Loucy (cell line): Measurements from ENCODE around the gene PHYHD1.
"Not testable (repeated sequence)": the region's sequence is repeated elsewhere in the genome, so short reads cannot be mapped to it uniquely, and the experiment has no call there.

Source experiments
- H2AFZ ChIP-seq: fragments of 200-600 bp; sonication (generic); 2 replicates; pipeline ENCODE4 v1.6.0; 2016; ENCODE audit warnings: antibody characterized with exemption, mild to moderate bottlenecking, low read length, moderate library complexity
- H3F3A ChIP-seq: fragments of 200-600 bp; 2 replicates; pipeline ENCODE4 v1.6.0; 2016; ENCODE audit warnings: antibody characterized with exemption, low read depth, mild to moderate bottlenecking
- H3K27me3 ChIP-seq: fragments of 200-600 bp; sonication (generic); 2 replicates; pipeline ENCODE4 v1.6.1; 2014; ENCODE audit warnings: low read length, mild to moderate bottlenecking; ENCODE audit not compliant: insufficient read depth, poor library complexity, severe bottlenecking
- H3K36me3 ChIP-seq: fragments of 200-600 bp; sonication (generic); 2 replicates; pipeline ENCODE4 v1.6.1; 2016; ENCODE audit warnings: low read length; ENCODE audit not compliant: insufficient read depth
- H3K4me1 ChIP-seq: fragments of 200-600 bp; sonication (generic); 2 replicates; pipeline ENCODE4 v1.5.1; 2014; ENCODE audit warnings: low read length, mild to moderate bottlenecking; ENCODE audit not compliant: insufficient read depth, poor library complexity, severe bottlenecking
- H3K4me2 ChIP-seq: fragments of 200-600 bp; sonication (generic); 2 replicates; pipeline ENCODE4 v1.6.0; 2014; ENCODE audit warnings: antibody characterized with exemption, low read length, low read depth, mild to moderate bottlenecking; ENCODE audit not compliant: poor library complexity, severe bottlenecking
- H3K4me3 ChIP-seq: fragments of 200-600 bp; sonication (generic); 2 replicates; pipeline ENCODE4 v1.5.1; 2014; ENCODE audit warnings: low read length, mild to moderate bottlenecking, mixed read lengths; ENCODE audit not compliant: poor library complexity, severe bottlenecking
- H3K79me2 ChIP-seq: fragments of 200-600 bp; sonication (generic); 2 replicates; pipeline ENCODE4 v1.6.1; 2014; ENCODE audit warnings: low read length; ENCODE audit not compliant: insufficient read depth
- H3K9ac ChIP-seq: fragments of 200-600 bp; sonication (generic); 2 replicates; pipeline ENCODE4 v1.6.0; 2014; ENCODE audit warnings: mild to moderate bottlenecking, low read depth, low read length, moderate library complexity; ENCODE audit not compliant: poor library complexity, severe bottlenecking
- H3K9me2 ChIP-seq: fragments of 200-600 bp; sonication (generic); replicated peaks from 2 replicates; pipeline ENCODE4 v1.6.1; 2016; ENCODE audit warnings: low read depth, low read length, mixed read lengths
- H3K9me3 ChIP-seq: fragments of 200-600 bp; sonication (generic); 2 replicates; pipeline ENCODE4 v1.6.1; 2014; ENCODE audit warnings: mild to moderate bottlenecking, antibody characterized with exemption, low read length, low read depth; ENCODE audit not compliant: insufficient read depth
- H4K20me1 ChIP-seq: fragments of 200-600 bp; sonication (generic); 2 replicates; pipeline ENCODE4 v1.6.0; 2014; ENCODE audit warnings: antibody characterized with exemption, low read length, mild to moderate bottlenecking; ENCODE audit not compliant: insufficient read depth, poor library complexity, severe bottlenecking
- EZH2phosphoT487 ChIP-seq: fragments of 200-600 bp; IDR thresholded peaks from 2 replicates; pipeline ENCODE4 v1.6.1; 2018; ENCODE audit warnings: antibody characterized with exemption, mild to moderate bottlenecking, moderate library complexity, borderline replicate concordance
- TF ChIP-seq, protein P1 (sequence below): fragments of 200-600 bp; sonication (generic); conservative IDR thresholded peaks from 2 replicates; pipeline ENCODE4 v1.5.1; 2014; ENCODE audit warnings: mild to moderate bottlenecking, antibody characterized with exemption, low read length

PHYHD1 gene

DNA sequence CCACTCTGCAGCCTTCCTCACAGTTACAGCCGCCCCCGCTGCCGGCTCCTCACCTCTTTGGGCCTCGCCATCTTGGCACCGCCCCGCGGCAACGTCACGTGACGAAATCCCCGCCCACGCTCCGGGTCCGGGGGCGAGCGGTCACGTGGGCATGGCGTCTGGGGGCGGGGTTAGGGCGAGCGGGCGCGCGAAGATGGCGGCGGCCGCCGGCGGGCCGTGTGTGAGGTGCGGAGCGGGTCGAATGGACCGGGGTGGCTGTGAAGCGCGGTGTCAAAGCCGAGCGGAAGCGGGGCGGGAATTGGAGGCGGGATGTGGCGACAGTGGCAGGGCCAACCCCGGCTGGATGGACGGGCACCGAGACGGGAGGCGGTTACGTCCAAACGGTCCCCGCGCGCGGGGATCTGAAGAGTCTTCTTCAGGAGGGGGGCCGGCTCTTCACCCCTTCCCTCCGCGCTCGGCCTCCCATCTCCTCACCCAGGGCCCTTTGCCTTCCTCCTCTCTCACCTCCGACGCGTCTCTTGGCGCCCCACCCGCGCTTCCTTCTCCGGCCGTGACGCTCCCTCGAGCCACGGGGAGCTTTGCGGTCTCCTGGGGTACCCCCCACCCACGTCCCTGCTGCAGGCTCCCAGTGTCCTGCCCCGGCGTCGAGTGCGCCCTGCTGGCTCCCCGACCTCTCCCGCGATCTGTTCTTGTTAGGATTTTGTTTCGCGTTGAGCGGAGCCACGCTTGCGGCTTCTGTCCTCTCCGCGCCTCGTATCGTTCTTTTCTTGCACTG is 26.9 kb downstream of the PHYHD1 start, which contains the start of the genes DOLK and NUP188:
DOLK (minus strand) TSS at position 77 of the 775 bp plus-strand sequence. CDS start 300 bp downstream, outside the sequence.
NUP188 (plus strand) TSS at position 173 of the 775 bp plus-strand sequence; CDS start at position 194, 21 bp downstream.
- Histone ChIP-seq H3K4me2 (peak within 1 kb of the TSS; percentile 73), H3K36me3 (no peaks in the 10 kb centered on the region), H3K27me3 (no peaks in the 10 kb centered on the region), H2AFZ (peak within 1 kb of the TSS; percentile 86), H3K4me1 (no peaks in the 10 kb centered on the region), H3K4me3 (peak within 1 kb of the TSS; percentile 93), H3K9ac (peak within 1 kb of the TSS; percentile 91), H4K20me1 (no peaks in the 10 kb centered on the region), H3K79me2 (peaks cover 24% of the 10 kb centered on the region), H3K9me3 (no peaks in the 10 kb centered on the region), H3K9me2 (no peaks in the 10 kb centered on the region), H3F3A (no peaks in the 10 kb centered on the region)
- TF ChIP-seq, protein P1, sequence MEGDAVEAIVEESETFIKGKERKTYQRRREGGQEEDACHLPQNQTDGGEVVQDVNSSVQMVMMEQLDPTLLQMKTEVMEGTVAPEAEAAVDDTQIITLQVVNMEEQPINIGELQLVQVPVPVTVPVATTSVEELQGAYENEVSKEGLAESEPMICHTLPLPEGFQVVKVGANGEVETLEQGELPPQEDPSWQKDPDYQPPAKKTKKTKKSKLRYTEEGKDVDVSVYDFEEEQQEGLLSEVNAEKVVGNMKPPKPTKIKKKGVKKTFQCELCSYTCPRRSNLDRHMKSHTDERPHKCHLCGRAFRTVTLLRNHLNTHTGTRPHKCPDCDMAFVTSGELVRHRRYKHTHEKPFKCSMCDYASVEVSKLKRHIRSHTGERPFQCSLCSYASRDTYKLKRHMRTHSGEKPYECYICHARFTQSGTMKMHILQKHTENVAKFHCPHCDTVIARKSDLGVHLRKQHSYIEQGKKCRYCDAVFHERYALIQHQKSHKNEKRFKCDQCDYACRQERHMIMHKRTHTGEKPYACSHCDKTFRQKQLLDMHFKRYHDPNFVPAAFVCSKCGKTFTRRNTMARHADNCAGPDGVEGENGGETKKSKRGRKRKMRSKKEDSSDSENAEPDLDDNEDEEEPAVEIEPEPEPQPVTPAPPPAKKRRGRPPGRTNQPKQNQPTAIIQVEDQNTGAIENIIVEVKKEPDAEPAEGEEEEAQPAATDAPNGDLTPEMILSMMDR: no peak
- TF ChIP-seq EZH2phosphoT487: no peak

DNA sequence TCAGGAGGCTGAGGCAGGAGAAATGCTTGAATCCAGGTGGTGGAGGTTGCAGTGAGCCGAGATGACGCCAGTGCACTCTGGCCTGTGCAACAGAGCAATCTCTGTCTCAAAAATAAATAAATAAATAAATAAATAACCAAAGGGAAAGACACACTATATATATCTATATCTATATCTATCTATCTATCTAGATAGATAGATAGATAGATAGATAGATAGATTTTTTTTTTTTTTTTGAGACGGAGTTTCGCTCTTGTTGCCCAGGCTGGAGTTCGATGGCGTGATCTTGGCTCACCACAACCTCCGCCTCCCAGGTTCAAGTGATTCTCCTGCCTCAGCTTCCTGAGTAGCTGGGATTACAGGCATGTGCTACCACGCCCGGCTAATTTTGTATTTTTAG is 40.6 kb downstream of the PHYHD1 start:
- peaks cover 17% of the 10 kb centered on the region; the same call in 1 of the 2 replicates for H3K36me3 ChIP-seq
- H3F3A ChIP-seq, H3K4me2 ChIP-seq, H3K79me2 ChIP-seq, H4K20me1 ChIP-seq, H2AFZ ChIP-seq, H3K9ac ChIP-seq, H3K9me2 ChIP-seq, H3K4me3 ChIP-seq, H3K9me3 ChIP-seq, H3K27me3 ChIP-seq, H3K4me1 ChIP-seq: not testable (repeated sequence)

GRCh38 chr9:128969491-128969890 is 48.7 kb downstream of the PHYHD1 start:
- peaks cover 24% of the 10 kb centered on the region; the same call in 1 of the 2 replicates for H3K36me3 ChIP-seq
- no peaks in the 10 kb centered on the region for H3K9me3 ChIP-seq
- H3K27me3 ChIP-seq: no peaks in the 10 kb centered on the region
- H3F3A ChIP-seq: no peaks in the 10 kb centered on the region
- TF ChIP-seq, protein P1: no peak
- TF ChIP-seq EZH2phosphoT487: no peak
- no peak overlapping the region for H3K4me3 ChIP-seq
- no peak overlapping the region for H2AFZ ChIP-seq
- H3K9ac ChIP-seq: no peak overlapping the region
- H3K4me2 ChIP-seq: no peak overlapping the region
- H3K79me2 ChIP-seq: no peaks in the 10 kb centered on the region
- H3K4me1 ChIP-seq: no peaks in the 10 kb centered on the region
- H4K20me1 ChIP-seq: no peaks in the 10 kb centered on the region
- H3K9me2 ChIP-seq: no peaks in the 10 kb centered on the region
